D721Med (cell line): ENCODE results near the gene KIAA1328.

Experiments
- DNase-seq: peaks from one replicate; pipeline ENCODE4 v3.0.0; 2011; ENCODE audit warnings: low spot score; ENCODE audit not compliant: insufficient read length
- FAIRE-seq: peaks from 2 replicates; lab custom pipeline; 2011; peaks lifted over from hg19 to GRCh38; lab: Jason Lieb, UNC
- TF ChIP-seq, protein P1 (sequence below): IDR thresholded peaks from 2 replicates; pipeline ENCODE4 v1.5.1; 2012; ENCODE audit warnings: mild to moderate bottlenecking, control low read depth; ENCODE audit not compliant: insufficient read depth; ENCODE audit errors: missing control alignments

KIAA1328 gene

DNA sequence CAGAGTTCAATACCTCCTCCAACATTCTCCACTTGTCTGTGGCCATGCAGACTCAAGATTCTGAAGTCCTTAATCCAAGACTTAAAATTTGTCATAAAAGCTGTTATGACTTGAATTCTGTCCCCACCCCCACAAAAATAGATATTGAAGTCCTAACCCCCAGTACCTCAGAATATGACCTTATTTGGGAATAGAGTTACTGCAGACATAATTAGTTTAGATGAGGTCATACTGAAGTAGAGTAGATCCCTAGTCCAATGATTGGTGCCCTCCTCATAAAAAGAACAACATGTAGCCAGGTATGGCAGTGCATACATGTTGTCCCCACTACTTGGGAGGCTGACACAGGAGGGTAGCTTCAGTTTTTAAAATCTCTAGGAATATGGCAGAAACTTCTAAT lies 9.3 kb upstream of the KIAA1328 start:
- TF ChIP-seq, protein P1, sequence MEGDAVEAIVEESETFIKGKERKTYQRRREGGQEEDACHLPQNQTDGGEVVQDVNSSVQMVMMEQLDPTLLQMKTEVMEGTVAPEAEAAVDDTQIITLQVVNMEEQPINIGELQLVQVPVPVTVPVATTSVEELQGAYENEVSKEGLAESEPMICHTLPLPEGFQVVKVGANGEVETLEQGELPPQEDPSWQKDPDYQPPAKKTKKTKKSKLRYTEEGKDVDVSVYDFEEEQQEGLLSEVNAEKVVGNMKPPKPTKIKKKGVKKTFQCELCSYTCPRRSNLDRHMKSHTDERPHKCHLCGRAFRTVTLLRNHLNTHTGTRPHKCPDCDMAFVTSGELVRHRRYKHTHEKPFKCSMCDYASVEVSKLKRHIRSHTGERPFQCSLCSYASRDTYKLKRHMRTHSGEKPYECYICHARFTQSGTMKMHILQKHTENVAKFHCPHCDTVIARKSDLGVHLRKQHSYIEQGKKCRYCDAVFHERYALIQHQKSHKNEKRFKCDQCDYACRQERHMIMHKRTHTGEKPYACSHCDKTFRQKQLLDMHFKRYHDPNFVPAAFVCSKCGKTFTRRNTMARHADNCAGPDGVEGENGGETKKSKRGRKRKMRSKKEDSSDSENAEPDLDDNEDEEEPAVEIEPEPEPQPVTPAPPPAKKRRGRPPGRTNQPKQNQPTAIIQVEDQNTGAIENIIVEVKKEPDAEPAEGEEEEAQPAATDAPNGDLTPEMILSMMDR = no peak
- FAIRE-seq (no peak), DNase-seq (no peak)

DNA sequence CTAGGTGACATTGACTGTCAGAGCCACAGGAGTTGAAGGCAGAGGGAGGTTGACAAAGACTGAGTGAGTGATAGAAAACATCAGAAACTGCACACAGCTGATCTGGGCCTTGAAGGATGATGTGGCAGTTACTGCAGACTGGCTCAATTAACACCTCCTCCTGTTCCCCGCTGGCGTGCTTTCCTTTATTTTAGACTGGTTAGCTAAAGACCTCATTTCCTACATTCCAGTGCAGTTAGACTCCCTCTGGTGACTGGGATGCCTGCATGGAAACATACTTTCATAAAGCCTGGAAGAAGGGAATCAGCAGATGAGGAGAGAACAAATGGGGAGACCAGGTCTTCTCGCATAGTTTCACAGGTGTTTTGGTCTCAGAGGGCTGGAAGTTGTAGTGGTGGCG lies 7.2 kb upstream of the KIAA1328 start:
- TF ChIP-seq, protein P1 = no peak
- DNase-seq (no peak), FAIRE-seq (no peak)

DNA sequence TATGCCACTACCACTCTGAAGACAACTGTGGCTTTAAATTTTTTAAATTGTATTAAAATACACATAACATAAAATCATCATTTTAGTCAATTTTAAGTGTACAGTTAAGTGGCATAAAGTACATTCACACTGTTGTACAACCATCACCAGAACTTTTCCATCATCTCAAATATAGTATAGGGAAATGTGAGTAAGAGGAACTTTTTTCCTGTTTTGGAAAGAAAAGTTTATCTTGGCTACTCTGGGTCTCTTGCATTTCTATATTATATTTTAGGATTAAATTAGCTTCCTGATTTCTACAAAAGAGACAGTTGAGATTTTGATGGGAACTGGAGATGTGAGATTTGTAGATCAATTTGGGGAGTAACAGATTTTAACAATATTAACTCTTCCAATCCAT lies 3.4 kb upstream of the KIAA1328 start:
- no peak for FAIRE-seq
- TF ChIP-seq, protein P1 = no peak
- DNase-seq = no peak

DNA sequence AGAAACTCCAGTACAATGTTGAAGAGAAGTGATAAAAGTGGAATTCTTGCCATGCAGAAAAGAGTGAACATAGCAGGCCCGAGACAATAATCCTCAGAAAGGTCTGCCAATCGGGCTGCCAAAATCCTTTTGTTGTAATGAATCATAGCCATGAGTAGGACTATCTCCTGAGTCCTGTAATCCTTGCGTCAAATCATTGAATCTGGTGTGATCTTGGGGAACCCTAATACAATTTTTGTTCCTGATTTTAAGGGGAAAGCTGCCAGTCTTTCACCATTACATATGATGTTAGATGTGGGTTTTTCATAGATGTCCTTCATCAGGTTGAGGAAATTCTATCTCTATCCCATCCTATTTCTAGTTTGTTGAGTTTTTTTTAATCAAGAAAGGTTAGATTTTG lies 2.4 kb upstream of the KIAA1328 start:
- no peak for DNase-seq
- TF ChIP-seq, protein P1 = no peak
- FAIRE-seq = no peak

DNA sequence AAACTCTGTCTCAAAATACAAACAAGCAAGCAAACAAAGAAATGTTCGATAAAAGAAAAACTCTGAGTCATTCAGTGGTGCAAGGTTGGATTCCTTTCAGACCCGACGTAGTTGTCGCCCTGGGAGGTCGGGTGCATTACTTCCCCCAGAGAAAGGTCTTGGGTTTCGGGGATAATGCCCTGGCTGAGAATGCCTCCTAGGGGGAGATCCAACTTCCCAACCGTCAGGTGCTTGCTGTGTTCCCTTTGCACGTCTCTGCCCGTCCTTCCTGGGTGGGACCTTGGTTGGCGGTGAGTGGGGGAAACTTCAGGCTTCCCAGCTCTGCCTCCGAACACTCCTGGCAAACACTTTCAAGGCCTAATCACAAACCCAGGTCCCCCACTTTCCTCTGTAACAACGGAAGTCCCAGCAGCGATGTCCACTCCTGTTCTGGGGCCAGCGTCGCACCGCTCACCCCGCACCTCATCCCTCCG lies 734 bp upstream of the KIAA1328 start:
- TF ChIP-seq, protein P1 = no peak
- DNase-seq (no peak), FAIRE-seq (no peak)

DNA sequence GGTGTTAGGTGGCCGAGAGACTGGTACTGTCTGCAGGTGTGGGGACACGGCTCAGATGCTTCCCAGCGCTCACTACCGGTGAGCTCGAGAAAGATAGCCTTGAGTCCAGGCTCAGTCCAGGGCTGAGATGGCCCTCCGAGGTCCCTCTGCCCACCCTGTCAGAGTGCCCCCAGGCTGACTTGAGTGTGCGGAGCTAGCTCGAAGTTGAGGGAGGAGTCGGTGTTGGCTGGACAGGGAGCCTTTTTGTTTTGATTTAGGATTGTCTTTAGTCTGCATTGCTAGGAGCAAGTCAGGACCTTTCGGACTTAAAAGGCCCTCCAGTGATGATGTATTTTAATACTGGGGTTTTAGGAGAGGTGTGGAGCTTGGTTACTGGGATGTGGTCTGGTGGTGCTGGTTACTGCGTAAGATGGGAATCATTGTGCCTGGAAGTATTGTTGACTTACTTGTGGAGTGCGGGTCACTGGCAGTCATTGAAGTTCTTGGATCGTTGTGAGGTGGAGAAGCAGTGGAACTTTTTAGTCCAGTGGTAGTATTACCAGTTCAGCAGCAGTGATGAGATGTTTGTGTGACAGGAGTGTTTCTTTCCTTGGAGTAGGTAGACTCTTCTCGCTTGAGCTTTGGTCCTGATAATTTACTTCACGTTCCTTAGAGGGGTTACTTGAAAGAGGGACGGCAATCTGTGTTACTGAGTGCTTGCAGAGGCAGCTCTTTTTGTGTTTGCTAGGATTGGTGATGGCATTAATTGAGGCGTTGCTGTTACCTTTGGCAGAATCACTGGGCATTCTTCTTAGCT lies 633 bp downstream of the KIAA1328 start:
- FAIRE-seq = peak; percentile 90
- no peak for DNase-seq
- TF ChIP-seq, protein P1 = no peak

DNA sequence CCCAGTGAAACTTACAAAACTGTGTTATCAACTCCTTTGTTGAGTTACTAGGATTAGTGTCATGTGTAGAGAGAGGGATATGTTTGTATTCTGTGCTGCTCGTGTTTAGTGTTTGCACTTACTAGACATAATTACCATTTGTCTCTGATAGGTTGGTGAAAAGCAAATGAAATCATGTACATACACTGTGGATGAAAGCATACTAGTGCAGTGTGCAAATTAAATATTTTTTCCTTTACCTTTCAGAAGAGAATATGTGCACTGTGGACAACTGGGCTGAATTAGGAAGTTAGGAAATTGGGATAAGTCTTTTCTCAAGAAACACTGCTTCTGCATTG lies 1.2 kb downstream of the KIAA1328 start:
- DNase-seq = no peak
- TF ChIP-seq, protein P1 = no peak
- no peak for FAIRE-seq
